HG03103 (cell line): ENCODE data around the gene PAK6.

Experiments used
- ATAC-seq: cut with Tn5 transposase; IDR thresholded peaks from one replicate; pipeline ENCODE4 v1.9.1; 2021; ENCODE audit warnings: low read depth; ENCODE audit not compliant: unreplicated experiment

Gene PAK6

DNA sequence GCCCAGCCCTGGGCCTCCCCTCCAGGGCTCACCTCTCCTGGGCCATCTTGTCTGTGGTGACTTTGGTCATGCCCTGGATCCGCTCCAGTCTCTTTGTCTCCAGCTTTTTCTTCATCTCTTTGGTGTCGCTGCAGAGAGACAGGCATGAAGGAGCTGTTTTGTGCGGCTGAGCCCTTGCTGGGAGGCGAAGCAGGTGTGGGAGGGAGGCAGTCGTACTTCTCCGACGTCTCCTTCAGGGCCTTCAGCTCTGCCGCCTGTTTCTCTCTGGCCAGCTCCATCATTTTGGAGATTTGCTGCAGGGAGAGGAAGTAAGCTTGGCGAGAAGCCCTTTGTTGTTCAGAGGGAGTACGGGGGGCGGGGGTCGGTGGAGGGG lies 51.7 kb downstream of the PAK6 start:
- ATAC-seq: no peak

GRCh38 chr15:40290918-40291574 lies 52.2 kb downstream of the PAK6 start:
- ATAC-seq: no peak

- ATAC-seq: no peak
These were observed 53.4 kb downstream of the PAK6 start for GRCh38 chr15:40292246-40292645.

DNA sequence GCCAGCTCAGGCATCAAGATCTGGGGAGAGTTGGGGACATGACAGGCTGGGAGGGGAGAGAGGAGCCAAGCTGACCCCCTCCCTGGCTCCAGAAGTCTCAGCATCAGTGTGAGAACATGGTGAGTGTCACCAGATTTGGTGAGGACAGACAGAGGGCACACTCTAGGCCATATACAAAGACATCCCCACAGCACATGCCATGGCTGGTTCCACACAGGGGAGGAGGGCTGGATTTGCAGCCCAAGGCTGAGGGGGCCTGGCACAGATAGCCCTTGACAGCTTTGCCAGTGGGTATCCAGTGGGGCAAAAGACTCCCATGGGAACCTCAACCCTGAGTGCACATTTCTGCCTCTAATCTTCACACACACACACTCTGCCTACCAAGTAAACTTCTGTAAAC lies 54.1 kb downstream of the PAK6 start:
- ATAC-seq: no peak

GRCh38 chr15:40293905-40294895 lies 55.3 kb downstream of the PAK6 start:
- no peak for ATAC-seq

GRCh38 chr15:40295297-40295696 lies 56.4 kb downstream of the PAK6 start:
- ATAC-seq: no peak

GRCh38 chr15:40295877-40296560 lies 57.2 kb downstream of the PAK6 start:
- ATAC-seq: no peak

DNA sequence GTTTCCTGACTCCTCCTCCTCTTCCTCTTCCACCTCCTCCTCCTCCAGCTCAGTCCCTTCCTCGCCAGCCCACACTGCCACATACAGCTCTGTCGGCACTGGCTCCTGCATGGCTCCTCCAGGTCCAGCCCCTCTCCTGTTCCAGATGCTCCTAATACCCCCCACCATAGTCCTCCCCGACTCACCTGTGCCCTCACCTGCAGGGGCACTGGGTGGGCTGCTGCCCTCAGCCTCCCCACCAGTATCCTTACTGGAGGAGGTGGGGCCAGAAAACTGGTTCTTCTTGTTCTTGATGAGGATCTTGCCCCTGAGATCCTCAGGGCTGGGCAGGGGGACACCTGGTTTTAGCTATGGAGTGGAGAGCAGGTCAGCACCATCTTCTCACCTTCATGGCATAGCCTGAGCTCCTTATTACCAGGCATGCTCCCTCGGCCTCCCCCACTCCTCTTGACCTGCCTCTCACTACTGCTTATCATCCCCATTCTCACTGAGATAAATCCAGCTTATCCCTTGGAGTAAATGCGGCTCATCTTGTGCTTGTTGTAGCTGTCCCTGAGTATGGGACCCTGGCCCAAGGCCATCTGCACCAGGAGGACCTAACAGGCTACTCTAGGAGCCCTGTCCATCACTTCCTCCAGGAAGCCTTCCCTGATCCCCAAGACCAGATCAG lies 57.8 kb downstream of the PAK6 start:
- ATAC-seq: no peak

GRCh38 chr15:40297356-40297755 lies 58.5 kb downstream of the PAK6 start:
- ATAC-seq: no peak

DNA sequence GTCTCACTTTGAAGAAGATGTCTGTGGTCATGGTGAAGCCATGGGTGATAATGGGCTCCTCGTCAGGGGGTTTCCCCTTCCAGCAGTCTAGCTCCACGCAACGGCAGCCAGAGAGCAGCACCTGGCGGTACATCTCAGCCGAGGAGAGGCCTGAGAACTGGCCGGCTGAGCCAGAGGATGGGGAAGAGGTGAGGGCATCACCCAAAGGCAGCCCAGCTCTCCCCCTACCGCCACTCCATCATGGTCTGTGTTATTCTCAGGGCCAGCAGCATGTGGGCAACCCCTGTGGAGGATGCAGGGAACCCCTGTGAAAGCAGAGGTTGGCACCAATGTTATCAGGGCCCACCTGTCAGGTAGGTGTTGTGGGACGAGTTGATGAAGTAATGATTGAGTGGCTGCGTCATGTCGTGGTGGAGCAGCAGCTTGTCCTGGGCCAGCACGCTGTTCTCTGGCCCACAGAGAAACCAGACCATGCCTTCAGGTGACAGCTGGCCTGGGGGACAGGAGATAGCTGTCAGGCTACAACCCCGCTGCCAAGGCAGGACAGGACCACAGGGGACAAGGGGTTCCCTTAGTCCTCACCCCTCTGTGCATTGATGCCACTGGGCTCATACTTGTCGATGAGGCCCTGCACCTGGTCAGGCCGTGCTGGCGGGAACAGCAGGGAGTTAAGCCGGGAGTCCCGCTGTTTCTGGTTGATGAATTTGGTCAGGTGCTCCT lies 59.5 kb downstream of the PAK6 start:
- no peak for ATAC-seq

GRCh38 chr15:40300367-40300766 lies 61.5 kb downstream of the PAK6 start:
- ATAC-seq: no peak

DNA sequence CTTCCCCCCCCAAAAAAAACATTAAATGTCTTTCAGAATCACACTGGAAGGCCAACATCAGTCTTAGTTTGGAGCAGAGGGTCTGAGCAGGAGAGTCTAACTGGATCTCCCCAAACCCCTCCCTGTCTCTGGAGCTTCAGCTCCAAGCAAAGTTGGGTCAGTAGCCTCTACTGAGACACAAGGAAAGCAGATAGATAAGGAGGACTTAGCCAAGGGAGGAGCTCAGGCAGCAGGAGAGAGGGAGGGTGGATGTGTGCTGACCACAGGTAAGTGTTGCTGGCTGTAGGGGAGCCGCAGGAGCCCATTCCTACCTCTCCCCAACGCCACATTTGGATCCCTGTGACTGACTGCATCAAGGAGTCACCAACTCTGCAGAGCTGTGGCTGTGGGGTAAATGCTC lies 61.9 kb downstream of the PAK6 start:
- ATAC-seq: no peak

DNA sequence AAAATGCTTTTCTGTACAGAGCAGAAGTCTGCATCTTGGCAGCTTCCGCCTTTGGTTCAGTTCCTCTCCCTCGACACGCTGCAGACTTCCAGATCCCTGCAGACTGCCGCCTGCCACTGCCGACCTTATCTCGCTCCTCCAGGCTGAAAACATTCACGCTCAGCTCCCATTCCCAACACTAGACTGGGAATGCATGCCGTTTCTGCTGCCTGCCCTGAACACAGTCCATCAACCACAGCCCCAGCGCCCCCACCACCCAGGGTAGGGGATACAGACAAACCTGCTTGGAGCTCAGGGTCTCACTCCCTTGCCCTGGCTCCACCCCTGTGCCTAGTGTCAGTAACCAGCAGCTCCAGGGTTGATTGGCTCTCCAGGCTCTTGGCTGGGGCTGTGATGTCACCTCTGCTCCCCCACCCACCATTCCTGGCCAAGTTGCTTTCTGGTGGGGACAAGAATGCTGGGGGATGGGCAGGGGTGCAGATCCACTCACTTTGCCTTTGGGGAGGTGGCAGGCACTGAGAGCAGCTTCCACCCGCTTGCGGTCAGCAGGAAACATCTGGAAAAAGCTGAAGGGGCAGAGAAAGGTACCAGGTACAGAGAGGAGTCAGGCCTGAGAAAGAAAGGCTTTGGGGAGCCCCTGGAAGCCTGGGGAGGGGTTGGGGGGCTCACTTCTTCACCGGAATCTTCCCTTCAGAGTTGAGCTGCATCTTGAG lies 62.8 kb downstream of the PAK6 start:
- no peak for ATAC-seq

DNA sequence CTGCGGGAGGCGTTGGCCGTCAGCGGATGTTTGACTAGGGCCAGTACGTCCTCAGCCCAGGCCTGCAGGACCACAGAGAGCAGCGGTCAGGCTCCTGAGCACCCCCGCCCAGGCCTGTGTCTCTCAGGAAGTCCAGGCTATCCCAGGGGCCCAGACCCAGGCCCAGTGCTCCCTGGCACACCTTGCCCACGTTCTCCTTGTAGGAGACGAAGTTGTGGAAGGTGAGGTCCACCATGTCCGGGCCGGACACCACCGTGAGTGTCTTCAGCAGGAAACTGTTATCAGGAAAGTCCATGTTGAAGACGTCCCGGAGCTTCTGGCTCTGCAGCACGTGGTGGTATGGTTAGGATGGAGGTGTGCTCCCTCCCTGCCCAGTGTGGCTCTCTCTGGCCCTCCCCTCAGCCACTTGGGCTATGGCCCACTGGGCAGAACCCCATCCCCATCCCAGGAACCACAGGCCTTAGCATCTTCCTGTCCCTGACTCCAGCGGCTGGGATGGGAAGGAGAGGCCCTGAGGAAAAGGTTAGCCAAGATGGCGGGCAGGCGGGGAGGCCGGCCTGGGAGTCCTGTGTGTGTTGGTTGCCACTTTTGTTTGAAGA lies 63.5 kb downstream of the PAK6 start:
- no peak for ATAC-seq

- ATAC-seq: no peak
These were observed 64.1 kb downstream of the PAK6 start for GRCh38 chr15:40302981-40303380.

GRCh38 chr15:40303576-40303975 lies 64.7 kb downstream of the PAK6 start:
- no peak for ATAC-seq

GRCh38 chr15:40305281-40305680 lies 66.4 kb downstream of the PAK6 start:
- ATAC-seq: no peak

DNA sequence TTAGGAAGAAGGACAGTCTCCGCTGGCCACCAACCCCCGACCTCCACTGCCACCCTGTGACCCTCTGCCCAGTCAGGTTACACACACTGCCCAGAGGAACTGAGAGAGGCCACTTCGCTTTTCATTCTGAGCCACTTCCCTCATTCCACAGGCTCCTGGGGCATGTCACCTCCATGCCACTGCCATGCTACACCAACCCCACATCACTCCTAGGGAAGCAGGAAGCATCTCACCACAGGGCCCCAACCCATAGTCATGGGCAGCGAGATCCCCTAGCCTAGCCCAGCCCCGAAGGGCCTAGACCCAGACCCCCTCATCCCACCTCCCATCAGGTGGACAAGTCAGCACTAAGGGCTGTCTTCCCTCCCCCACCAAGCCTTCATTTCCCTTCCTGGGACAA lies 67.5 kb downstream of the PAK6 start:
- no peak for ATAC-seq

DNA sequence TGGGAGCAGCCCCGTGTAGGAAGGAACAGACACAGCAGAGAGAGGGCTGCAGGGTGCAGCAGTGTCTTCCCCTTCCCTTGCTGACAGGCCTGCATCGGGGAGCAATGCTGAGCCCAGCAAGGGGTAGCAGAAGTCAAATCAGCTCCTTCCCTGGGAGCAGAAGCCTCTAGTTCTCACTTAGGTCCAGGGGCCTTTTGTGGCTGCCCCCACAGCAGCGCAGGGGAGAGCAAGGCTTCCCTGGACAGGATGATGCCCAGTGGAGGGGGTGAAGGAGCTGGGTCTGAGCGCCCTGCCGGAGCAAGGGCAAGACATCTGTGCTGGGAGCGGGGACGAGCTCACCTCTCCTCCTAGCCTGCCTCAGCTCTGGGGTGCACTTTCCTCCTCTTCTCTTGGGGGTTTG lies 68.0 kb downstream of the PAK6 start:
- ATAC-seq: no peak
